ENCODE results near the gene BTBD3. TPM values are rescaled to one million over a fixed set of nuclear protein-coding genes. Genes with fewer than 3 reads are reported as not detected.

BTBD3 gene
- total and polyA plus RNA-seq, 4 donors: 3.0 to 13.1 (median 8.4) TPM

DNA sequence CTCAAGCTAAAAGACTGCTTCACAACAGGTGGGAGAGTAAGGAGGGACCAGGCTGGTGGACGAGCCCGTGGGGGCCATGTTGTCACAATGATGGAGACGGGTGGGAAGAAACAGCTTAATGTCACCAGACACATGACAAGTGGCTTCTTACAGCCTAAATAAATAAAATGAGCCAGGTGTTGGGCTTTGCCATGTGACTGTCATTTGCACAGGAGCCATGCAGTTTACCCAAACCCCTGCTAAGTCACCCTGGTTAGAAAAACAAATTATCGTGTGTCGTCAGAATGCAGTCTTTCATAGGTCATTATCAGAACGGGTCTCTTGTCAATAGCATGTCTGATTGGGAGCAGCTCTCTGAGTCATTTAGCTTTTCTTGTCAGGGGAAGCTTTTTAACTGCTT lies 18.5 kb downstream of the BTBD3 start:
- TF ChIP-seq, protein P1, sequence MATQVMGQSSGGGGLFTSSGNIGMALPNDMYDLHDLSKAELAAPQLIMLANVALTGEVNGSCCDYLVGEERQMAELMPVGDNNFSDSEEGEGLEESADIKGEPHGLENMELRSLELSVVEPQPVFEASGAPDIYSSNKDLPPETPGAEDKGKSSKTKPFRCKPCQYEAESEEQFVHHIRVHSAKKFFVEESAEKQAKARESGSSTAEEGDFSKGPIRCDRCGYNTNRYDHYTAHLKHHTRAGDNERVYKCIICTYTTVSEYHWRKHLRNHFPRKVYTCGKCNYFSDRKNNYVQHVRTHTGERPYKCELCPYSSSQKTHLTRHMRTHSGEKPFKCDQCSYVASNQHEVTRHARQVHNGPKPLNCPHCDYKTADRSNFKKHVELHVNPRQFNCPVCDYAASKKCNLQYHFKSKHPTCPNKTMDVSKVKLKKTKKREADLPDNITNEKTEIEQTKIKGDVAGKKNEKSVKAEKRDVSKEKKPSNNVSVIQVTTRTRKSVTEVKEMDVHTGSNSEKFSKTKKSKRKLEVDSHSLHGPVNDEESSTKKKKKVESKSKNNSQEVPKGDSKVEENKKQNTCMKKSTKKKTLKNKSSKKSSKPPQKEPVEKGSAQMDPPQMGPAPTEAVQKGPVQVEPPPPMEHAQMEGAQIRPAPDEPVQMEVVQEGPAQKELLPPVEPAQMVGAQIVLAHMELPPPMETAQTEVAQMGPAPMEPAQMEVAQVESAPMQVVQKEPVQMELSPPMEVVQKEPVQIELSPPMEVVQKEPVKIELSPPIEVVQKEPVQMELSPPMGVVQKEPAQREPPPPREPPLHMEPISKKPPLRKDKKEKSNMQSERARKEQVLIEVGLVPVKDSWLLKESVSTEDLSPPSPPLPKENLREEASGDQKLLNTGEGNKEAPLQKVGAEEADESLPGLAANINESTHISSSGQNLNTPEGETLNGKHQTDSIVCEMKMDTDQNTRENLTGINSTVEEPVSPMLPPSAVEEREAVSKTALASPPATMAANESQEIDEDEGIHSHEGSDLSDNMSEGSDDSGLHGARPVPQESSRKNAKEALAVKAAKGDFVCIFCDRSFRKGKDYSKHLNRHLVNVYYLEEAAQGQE (IDR thresholded peaks at IDR 0.05): no peak
- no peak for TF ChIP-seq EGR1 (IDR thresholded peaks at IDR 0.05; ENCODE audit: low read depth in 2 of 2)
- TF ChIP-seq NR2F2 (IDR thresholded peaks at IDR 0.05): no peak
- no peak for TF ChIP-seq HNF4A (conservative IDR thresholded peaks at IDR 0.05)
- TF ChIP-seq, protein P2, sequence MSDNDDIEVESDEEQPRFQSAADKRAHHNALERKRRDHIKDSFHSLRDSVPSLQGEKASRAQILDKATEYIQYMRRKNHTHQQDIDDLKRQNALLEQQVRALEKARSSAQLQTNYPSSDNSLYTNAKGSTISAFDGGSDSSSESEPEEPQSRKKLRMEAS (IDR thresholded peaks at IDR 0.05): no peak
- no peak for TF ChIP-seq FOXA2 (IDR thresholded peaks at IDR 0.05)
- TF ChIP-seq, protein P3, sequence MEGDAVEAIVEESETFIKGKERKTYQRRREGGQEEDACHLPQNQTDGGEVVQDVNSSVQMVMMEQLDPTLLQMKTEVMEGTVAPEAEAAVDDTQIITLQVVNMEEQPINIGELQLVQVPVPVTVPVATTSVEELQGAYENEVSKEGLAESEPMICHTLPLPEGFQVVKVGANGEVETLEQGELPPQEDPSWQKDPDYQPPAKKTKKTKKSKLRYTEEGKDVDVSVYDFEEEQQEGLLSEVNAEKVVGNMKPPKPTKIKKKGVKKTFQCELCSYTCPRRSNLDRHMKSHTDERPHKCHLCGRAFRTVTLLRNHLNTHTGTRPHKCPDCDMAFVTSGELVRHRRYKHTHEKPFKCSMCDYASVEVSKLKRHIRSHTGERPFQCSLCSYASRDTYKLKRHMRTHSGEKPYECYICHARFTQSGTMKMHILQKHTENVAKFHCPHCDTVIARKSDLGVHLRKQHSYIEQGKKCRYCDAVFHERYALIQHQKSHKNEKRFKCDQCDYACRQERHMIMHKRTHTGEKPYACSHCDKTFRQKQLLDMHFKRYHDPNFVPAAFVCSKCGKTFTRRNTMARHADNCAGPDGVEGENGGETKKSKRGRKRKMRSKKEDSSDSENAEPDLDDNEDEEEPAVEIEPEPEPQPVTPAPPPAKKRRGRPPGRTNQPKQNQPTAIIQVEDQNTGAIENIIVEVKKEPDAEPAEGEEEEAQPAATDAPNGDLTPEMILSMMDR (IDR thresholded peaks at IDR 0.05; ENCODE audit: low read depth, low read length, missing input control): no peak
- no peak for TF ChIP-seq TAF1 (conservative IDR thresholded peaks at IDR 0.05)
- TF ChIP-seq, protein P4, sequence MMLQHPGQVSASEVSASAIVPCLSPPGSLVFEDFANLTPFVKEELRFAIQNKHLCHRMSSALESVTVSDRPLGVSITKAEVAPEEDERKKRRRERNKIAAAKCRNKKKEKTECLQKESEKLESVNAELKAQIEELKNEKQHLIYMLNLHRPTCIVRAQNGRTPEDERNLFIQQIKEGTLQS (IDR thresholded peaks at IDR 0.05): no peak
- TF ChIP-seq GABPA (IDR thresholded peaks at IDR 0.05 in 1 of 2, conservative IDR thresholded peaks at IDR 0.05 in 1 of 2): no peak
- TF ChIP-seq FOXA1 (IDR thresholded peaks at IDR 0.05): no peak
- TF ChIP-seq SP1 (IDR thresholded peaks at IDR 0.05): no peak
- TF ChIP-seq HNF4G (IDR thresholded peaks at IDR 0.05): no peak
- TF ChIP-seq, protein P5, sequence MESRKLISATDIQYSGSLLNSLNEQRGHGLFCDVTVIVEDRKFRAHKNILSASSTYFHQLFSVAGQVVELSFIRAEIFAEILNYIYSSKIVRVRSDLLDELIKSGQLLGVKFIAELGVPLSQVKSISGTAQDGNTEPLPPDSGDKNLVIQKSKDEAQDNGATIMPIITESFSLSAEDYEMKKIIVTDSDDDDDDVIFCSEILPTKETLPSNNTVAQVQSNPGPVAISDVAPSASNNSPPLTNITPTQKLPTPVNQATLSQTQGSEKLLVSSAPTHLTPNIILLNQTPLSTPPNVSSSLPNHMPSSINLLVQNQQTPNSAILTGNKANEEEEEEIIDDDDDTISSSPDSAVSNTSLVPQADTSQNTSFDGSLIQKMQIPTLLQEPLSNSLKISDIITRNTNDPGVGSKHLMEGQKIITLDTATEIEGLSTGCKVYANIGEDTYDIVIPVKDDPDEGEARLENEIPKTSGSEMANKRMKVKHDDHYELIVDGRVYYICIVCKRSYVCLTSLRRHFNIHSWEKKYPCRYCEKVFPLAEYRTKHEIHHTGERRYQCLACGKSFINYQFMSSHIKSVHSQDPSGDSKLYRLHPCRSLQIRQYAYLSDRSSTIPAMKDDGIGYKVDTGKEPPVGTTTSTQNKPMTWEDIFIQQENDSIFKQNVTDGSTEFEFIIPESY (IDR thresholded peaks at IDR 0.05): no peak
- no peak for TF ChIP-seq JUND (IDR thresholded peaks at IDR 0.05)
- no peak for TF ChIP-seq YY1 (IDR thresholded peaks at IDR 0.05)
- TF ChIP-seq RAD21 (IDR thresholded peaks at IDR 0.05): no peak
- no peak for TF ChIP-seq RXRA (IDR thresholded peaks at IDR 0.05)
- no peak for DNase-seq (ENCODE audit: low spot score)
- no peaks in the 10 kb centered on the region for H3K9me3 ChIP-seq (ENCODE audit: control insufficient read depth in 4 of 4, low read length in 3 of 4)
- H3K9ac ChIP-seq (ENCODE audit: low read depth in 1 of 2, low read length in 2 of 2): no peak overlapping the region
- no peaks in the 10 kb centered on the region for H3K36me3 ChIP-seq (ENCODE audit: control insufficient read depth in 4 of 4, insufficient read depth in 3 of 4, low read depth in 1 of 4, low read length in 3 of 4)
- 49% methylated on average over 6 of the region's 6 CpGs for WGBS
- no peaks in the 10 kb centered on the region for H3K27me3 ChIP-seq (ENCODE audit: control insufficient read depth in 4 of 4, insufficient read depth in 4 of 4, low read length in 3 of 4)
- H3K4me1 ChIP-seq (ENCODE audit: control insufficient read depth in 4 of 4, insufficient read depth in 4 of 4, low read length in 3 of 4): no peaks in the 10 kb centered on the region
- H3K4me3 ChIP-seq (ENCODE audit: low read depth in 1 of 3, low read length in 3 of 3): no peak overlapping the region
- H3K27ac ChIP-seq (ENCODE audit: low read depth in 1 of 2, low read length in 2 of 2): no peak overlapping the region

All from liver (tissue), 9 donors.